GM23338 (cell line): ENCODE results near the gene MYCN.

Source experiments
- CREB1 ChIP-seq: fragments of 250-450 bp; sonication (Bioruptor Pico); IDR thresholded peaks from 2 replicates; pipeline ENCODE4 v1.5.0; 2020; ENCODE audit warnings: low read depth, mild to moderate bottlenecking, moderate library complexity
- EZH2 ChIP-seq: fragments of 200-600 bp; sonication (generic); IDR thresholded peaks from one replicate; pipeline ENCODE4 v1.8.0; 2017; ENCODE audit warnings: antibody characterized with exemption, mild to moderate bottlenecking, low read depth; ENCODE audit not compliant: unreplicated experiment
- EZH2phosphoT487 ChIP-seq: fragments of 200-600 bp; sonication (generic); IDR thresholded peaks from one replicate; pipeline ENCODE4 v1.8.1; 2018; ENCODE audit warnings: antibody characterized with exemption; ENCODE audit not compliant: unreplicated experiment
- JUNB ChIP-seq: IDR thresholded peaks from one replicate; pipeline ENCODE4 v1.6.1; 2016; ENCODE audit warnings: antibody characterized with exemption; ENCODE audit not compliant: unreplicated experiment
- NANOG ChIP-seq: IDR thresholded peaks from 2 replicates; pipeline ENCODE4 v1.6.1; 2016; ENCODE audit warnings: antibody characterized with exemption, borderline replicate concordance
- POLR2AphosphoS5 ChIP-seq: IDR thresholded peaks from 2 replicates; pipeline ENCODE4 v1.6.1; 2016; ENCODE audit warnings: antibody characterized with exemption, low read depth
- STAT1 ChIP-seq: IDR thresholded peaks from one replicate; pipeline ENCODE4 v1.6.1; 2016; ENCODE audit warnings: antibody characterized with exemption; ENCODE audit not compliant: unreplicated experiment
- ZNF114 ChIP-seq: fragments of 250-450 bp; sonication (Bioruptor Pico); IDR thresholded peaks from 2 replicates; pipeline ENCODE4 v1.5.0; 2020; ENCODE audit warnings: mild to moderate bottlenecking, moderate library complexity
- ZNF331 ChIP-seq: fragments of 250-450 bp; sonication (Bioruptor Pico); IDR thresholded peaks from 2 replicates; pipeline ENCODE4 v1.5.0; 2020; ENCODE audit warnings: low read depth, mild to moderate bottlenecking, moderate library complexity
- TF ChIP-seq, protein P1 (sequence below), 2 experiments: fragments of 200-600 bp in 1 of 2; sonication (generic) in 1 of 2; conservative IDR thresholded peaks; 2 replicates each; pipeline versions ENCODE4 v1.5.1 to v1.6.1; 2016 to 2017; ENCODE audit warnings: antibody characterized with exemption in 2 of 2, low read depth in 2 of 2, mild to moderate bottlenecking in 2 of 2, moderate library complexity in 1 of 2
- TF ChIP-seq, protein P2 (sequence below): IDR thresholded peaks from one replicate; pipeline ENCODE4 v1.6.1; 2018; ENCODE audit warnings: antibody characterized with exemption; ENCODE audit not compliant: unreplicated experiment
- TF ChIP-seq, protein P3 (sequence below): IDR thresholded peaks from 2 replicates; pipeline ENCODE4 v1.6.1; 2016; ENCODE audit warnings: antibody characterized with exemption

GRCh38 chr2:15957881-15958713 lies 17.7 kb downstream of the MYCN start:
- TF ChIP-seq POLR2AphosphoS5 (peak; percentile 34; the same call in 1 of the 2 replicates), EZH2 (no peak), EZH2phosphoT487 (no peak), STAT1 (no peak), JUNB (no peak), CREB1 (no peak), ZNF114 (peak; percentile 69; the same call in 1 of the 2 replicates), NANOG (peak; percentile 89), ZNF331 (CRISPR knock-in tag) (no peak)
- TF ChIP-seq, protein P1, sequence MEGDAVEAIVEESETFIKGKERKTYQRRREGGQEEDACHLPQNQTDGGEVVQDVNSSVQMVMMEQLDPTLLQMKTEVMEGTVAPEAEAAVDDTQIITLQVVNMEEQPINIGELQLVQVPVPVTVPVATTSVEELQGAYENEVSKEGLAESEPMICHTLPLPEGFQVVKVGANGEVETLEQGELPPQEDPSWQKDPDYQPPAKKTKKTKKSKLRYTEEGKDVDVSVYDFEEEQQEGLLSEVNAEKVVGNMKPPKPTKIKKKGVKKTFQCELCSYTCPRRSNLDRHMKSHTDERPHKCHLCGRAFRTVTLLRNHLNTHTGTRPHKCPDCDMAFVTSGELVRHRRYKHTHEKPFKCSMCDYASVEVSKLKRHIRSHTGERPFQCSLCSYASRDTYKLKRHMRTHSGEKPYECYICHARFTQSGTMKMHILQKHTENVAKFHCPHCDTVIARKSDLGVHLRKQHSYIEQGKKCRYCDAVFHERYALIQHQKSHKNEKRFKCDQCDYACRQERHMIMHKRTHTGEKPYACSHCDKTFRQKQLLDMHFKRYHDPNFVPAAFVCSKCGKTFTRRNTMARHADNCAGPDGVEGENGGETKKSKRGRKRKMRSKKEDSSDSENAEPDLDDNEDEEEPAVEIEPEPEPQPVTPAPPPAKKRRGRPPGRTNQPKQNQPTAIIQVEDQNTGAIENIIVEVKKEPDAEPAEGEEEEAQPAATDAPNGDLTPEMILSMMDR (conservative IDR thresholded peaks at IDR 0.05; ENCODE audit: low read depth in 2 of 2): no peak
- TF ChIP-seq, protein P2, sequence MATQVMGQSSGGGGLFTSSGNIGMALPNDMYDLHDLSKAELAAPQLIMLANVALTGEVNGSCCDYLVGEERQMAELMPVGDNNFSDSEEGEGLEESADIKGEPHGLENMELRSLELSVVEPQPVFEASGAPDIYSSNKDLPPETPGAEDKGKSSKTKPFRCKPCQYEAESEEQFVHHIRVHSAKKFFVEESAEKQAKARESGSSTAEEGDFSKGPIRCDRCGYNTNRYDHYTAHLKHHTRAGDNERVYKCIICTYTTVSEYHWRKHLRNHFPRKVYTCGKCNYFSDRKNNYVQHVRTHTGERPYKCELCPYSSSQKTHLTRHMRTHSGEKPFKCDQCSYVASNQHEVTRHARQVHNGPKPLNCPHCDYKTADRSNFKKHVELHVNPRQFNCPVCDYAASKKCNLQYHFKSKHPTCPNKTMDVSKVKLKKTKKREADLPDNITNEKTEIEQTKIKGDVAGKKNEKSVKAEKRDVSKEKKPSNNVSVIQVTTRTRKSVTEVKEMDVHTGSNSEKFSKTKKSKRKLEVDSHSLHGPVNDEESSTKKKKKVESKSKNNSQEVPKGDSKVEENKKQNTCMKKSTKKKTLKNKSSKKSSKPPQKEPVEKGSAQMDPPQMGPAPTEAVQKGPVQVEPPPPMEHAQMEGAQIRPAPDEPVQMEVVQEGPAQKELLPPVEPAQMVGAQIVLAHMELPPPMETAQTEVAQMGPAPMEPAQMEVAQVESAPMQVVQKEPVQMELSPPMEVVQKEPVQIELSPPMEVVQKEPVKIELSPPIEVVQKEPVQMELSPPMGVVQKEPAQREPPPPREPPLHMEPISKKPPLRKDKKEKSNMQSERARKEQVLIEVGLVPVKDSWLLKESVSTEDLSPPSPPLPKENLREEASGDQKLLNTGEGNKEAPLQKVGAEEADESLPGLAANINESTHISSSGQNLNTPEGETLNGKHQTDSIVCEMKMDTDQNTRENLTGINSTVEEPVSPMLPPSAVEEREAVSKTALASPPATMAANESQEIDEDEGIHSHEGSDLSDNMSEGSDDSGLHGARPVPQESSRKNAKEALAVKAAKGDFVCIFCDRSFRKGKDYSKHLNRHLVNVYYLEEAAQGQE: no peak
- TF ChIP-seq, protein P3, sequence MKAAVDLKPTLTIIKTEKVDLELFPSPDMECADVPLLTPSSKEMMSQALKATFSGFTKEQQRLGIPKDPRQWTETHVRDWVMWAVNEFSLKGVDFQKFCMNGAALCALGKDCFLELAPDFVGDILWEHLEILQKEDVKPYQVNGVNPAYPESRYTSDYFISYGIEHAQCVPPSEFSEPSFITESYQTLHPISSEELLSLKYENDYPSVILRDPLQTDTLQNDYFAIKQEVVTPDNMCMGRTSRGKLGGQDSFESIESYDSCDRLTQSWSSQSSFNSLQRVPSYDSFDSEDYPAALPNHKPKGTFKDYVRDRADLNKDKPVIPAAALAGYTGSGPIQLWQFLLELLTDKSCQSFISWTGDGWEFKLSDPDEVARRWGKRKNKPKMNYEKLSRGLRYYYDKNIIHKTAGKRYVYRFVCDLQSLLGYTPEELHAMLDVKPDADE: no peak
